ENCODE data around the gene MRC2.

GRCh38 chr17:62671553-62671952 lies 44.1 kb downstream of the MRC2 start:
- TF ChIP-seq, protein P1, sequence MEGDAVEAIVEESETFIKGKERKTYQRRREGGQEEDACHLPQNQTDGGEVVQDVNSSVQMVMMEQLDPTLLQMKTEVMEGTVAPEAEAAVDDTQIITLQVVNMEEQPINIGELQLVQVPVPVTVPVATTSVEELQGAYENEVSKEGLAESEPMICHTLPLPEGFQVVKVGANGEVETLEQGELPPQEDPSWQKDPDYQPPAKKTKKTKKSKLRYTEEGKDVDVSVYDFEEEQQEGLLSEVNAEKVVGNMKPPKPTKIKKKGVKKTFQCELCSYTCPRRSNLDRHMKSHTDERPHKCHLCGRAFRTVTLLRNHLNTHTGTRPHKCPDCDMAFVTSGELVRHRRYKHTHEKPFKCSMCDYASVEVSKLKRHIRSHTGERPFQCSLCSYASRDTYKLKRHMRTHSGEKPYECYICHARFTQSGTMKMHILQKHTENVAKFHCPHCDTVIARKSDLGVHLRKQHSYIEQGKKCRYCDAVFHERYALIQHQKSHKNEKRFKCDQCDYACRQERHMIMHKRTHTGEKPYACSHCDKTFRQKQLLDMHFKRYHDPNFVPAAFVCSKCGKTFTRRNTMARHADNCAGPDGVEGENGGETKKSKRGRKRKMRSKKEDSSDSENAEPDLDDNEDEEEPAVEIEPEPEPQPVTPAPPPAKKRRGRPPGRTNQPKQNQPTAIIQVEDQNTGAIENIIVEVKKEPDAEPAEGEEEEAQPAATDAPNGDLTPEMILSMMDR (IDR thresholded peaks at IDR 0.05 in 2 of 3, conservative IDR thresholded peaks at IDR 0.05 in 1 of 3; ENCODE audit: insufficient read depth in 2 of 3, low read depth in 1 of 3, low read length in 3 of 3): peak in 2 of 3 experiments; percentile 39 to 46; a peak in 3 of 6 replicates
- TF ChIP-seq CBFB (CRISPR knock-in tag; IDR thresholded peaks at IDR 0.05): no peak
- no peak for TF ChIP-seq ZFP36 (IDR thresholded peaks at IDR 0.05; ENCODE audit: low read depth, low read length, partially characterized antibody)

Measured in K562 (cell line).